ENCODE results near the gene E2F3. TPM values are rescaled to one million over a fixed set of nuclear protein-coding genes. Genes with fewer than 3 reads are reported as not detected.

The E2F3 gene
- total RNA-seq, 1 experiment from 2014 or later: 27.1 TPM

GRCh38 chr6:20447157-20447556 lies 45.5 kb downstream of the E2F3 start:
- no TSS peak for BruUV-seq (replicated peaks)
- Histone ChIP-seq H3K9ac (ENCODE audit: low read length) (no peak overlapping the region), H3K79me2 (ENCODE audit: insufficient read depth, low read length) (peaks cover 98% of the 10 kb centered on the region), H3K9me2 (ENCODE audit: insufficient read depth) (no peaks in the 10 kb centered on the region), H4K20me1 (ENCODE audit: insufficient read depth) (peaks cover 30% of the 10 kb centered on the region; the same call in 1 of the 2 replicates), H2AFZ (ENCODE audit: low read depth, low read length, poor library complexity, severe bottlenecking) (no peak overlapping the region), H3K4me3 (replicated peaks in 1 of 2; ENCODE audit: low read depth in 1 of 2, low read length in 2 of 2) (no peak overlapping the region), H3K9me3 (ENCODE audit: control insufficient read depth in 1 of 2, insufficient read depth in 1 of 2, low read depth in 1 of 2, low read length in 2 of 2) (no peaks in the 10 kb centered on the region), H3K4me2 (ENCODE audit: low read length) (no peak overlapping the region), H3K27me3 (ENCODE audit: insufficient read depth, low read length) (no peaks in the 10 kb centered on the region), H3K4me1 (ENCODE audit: control insufficient read depth in 1 of 2, insufficient read depth in 2 of 2, low read length in 2 of 2) (no peaks in the 10 kb centered on the region), H3K27ac (ENCODE audit: low read depth, low read length) (no peak overlapping the region), H3K36me3 (ENCODE audit: control insufficient read depth in 1 of 2, insufficient read depth in 2 of 2, low read length in 2 of 2) (no peaks in the 10 kb centered on the region; a peak in 1 of 4 replicates)
- TF ChIP-seq SRF (IDR thresholded peaks at IDR 0.05; ENCODE audit: low read depth): no peak
- CTCF ChIA-PET: no interaction called here
- ATAC-seq (no peak; the same call in 1 of the 2 replicates), DNase-seq (ENCODE audit: low read depth, low spot score) (no peak)
- POLR2A ChIA-PET: no interaction called here
- intact Hi-C loops (cut with micrococcal nuclease): no loop called here
- RAD21 ChIA-PET (ENCODE audit: low non-redundant PET in 1 of 2, low total read pairs in 2 of 2, uncharacterized antibody in 2 of 2, unreplicated experiment in 2 of 2): no interaction called here

- RAD21 ChIA-PET (ENCODE audit: low non-redundant PET in 1 of 2, low total read pairs in 2 of 2, uncharacterized antibody in 2 of 2, unreplicated experiment in 2 of 2): no interaction called here
- BruUV-seq (replicated peaks): no TSS peak
Measured at GRCh38 chr6:20447581-20448132, 46.0 kb downstream of the E2F3 start.

More at GRCh38 chr6:20447581-20448132, 46.0 kb downstream of the E2F3 start:
- Histone ChIP-seq H3K27ac (ENCODE audit: low read depth, low read length) (no peak overlapping the region), H2AFZ (ENCODE audit: low read depth, low read length, poor library complexity, severe bottlenecking) (no peak overlapping the region), H3K4me3 (replicated peaks in 1 of 2; ENCODE audit: low read depth in 1 of 2, low read length in 2 of 2) (no peak overlapping the region), H3K79me2 (ENCODE audit: insufficient read depth, low read length) (peaks cover 98% of the 10 kb centered on the region), H3K9me2 (ENCODE audit: insufficient read depth) (no peaks in the 10 kb centered on the region), H3K36me3 (ENCODE audit: control insufficient read depth in 1 of 2, insufficient read depth in 2 of 2, low read length in 2 of 2) (no peaks in the 10 kb centered on the region; a peak in 1 of 4 replicates), H4K20me1 (ENCODE audit: insufficient read depth) (peaks cover 31% of the 10 kb centered on the region; the same call in 1 of the 2 replicates), H3K27me3 (ENCODE audit: insufficient read depth, low read length) (no peaks in the 10 kb centered on the region), H3K9me3 (ENCODE audit: control insufficient read depth in 1 of 2, insufficient read depth in 1 of 2, low read depth in 1 of 2, low read length in 2 of 2) (no peaks in the 10 kb centered on the region), H3K9ac (ENCODE audit: low read length) (no peak overlapping the region), H3K4me1 (ENCODE audit: control insufficient read depth in 1 of 2, insufficient read depth in 2 of 2, low read length in 2 of 2) (no peaks in the 10 kb centered on the region), H3K4me2 (ENCODE audit: low read length) (no peak overlapping the region)
- ATAC-seq (no peak), DNase-seq (ENCODE audit: low read depth, low spot score) (no peak)
- ChIA-PET POLR2A (no interaction called here), CTCF (no interaction called here)
- intact Hi-C loops (cut with micrococcal nuclease): no loop called here
- TF ChIP-seq POLR2AphosphoS5 (IDR thresholded peaks at IDR 0.05; ENCODE audit: low read depth, low read length) (no peak), ZNF274 (IDR thresholded peaks at IDR 0.05; ENCODE audit: low read depth, low read length) (no peak), MAX (IDR thresholded peaks at IDR 0.05) (no peak), SRF (IDR thresholded peaks at IDR 0.05; ENCODE audit: low read depth) (no peak), SIN3A (IDR thresholded peaks at IDR 0.05; ENCODE audit: low read depth) (no peak), FOSL1 (IDR thresholded peaks at IDR 0.05; ENCODE audit: low read depth) (no peak), JUND (IDR thresholded peaks at IDR 0.05) (no peak), ELF1 (IDR thresholded peaks at IDR 0.05; ENCODE audit: borderline replicate concordance, low read depth) (no peak), TCF7L2 (IDR thresholded peaks at IDR 0.05; ENCODE audit: borderline replicate concordance, extremely low read depth, insufficient read depth, insufficient read length) (no peak), EZH2 (IDR thresholded peaks at IDR 0.05) (no peak), POLR2A (IDR thresholded peaks at IDR 0.05; ENCODE audit: borderline replicate concordance, extremely low read depth, insufficient read depth, insufficient read length) (no peak), CBX3 (IDR thresholded peaks at IDR 0.05; ENCODE audit: low read depth) (no peak), ZFX (IDR thresholded peaks at IDR 0.05) (no peak), SP1 (IDR thresholded peaks at IDR 0.05; ENCODE audit: low read depth) (no peak)
- TF ChIP-seq, protein P1, sequence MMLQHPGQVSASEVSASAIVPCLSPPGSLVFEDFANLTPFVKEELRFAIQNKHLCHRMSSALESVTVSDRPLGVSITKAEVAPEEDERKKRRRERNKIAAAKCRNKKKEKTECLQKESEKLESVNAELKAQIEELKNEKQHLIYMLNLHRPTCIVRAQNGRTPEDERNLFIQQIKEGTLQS (IDR thresholded peaks at IDR 0.05): no peak
- TF ChIP-seq, protein P2, sequence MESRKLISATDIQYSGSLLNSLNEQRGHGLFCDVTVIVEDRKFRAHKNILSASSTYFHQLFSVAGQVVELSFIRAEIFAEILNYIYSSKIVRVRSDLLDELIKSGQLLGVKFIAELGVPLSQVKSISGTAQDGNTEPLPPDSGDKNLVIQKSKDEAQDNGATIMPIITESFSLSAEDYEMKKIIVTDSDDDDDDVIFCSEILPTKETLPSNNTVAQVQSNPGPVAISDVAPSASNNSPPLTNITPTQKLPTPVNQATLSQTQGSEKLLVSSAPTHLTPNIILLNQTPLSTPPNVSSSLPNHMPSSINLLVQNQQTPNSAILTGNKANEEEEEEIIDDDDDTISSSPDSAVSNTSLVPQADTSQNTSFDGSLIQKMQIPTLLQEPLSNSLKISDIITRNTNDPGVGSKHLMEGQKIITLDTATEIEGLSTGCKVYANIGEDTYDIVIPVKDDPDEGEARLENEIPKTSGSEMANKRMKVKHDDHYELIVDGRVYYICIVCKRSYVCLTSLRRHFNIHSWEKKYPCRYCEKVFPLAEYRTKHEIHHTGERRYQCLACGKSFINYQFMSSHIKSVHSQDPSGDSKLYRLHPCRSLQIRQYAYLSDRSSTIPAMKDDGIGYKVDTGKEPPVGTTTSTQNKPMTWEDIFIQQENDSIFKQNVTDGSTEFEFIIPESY (IDR thresholded peaks at IDR 0.05; ENCODE audit: extremely low read depth, insufficient replicate concordance, low read length): no peak
- TF ChIP-seq, protein P3, sequence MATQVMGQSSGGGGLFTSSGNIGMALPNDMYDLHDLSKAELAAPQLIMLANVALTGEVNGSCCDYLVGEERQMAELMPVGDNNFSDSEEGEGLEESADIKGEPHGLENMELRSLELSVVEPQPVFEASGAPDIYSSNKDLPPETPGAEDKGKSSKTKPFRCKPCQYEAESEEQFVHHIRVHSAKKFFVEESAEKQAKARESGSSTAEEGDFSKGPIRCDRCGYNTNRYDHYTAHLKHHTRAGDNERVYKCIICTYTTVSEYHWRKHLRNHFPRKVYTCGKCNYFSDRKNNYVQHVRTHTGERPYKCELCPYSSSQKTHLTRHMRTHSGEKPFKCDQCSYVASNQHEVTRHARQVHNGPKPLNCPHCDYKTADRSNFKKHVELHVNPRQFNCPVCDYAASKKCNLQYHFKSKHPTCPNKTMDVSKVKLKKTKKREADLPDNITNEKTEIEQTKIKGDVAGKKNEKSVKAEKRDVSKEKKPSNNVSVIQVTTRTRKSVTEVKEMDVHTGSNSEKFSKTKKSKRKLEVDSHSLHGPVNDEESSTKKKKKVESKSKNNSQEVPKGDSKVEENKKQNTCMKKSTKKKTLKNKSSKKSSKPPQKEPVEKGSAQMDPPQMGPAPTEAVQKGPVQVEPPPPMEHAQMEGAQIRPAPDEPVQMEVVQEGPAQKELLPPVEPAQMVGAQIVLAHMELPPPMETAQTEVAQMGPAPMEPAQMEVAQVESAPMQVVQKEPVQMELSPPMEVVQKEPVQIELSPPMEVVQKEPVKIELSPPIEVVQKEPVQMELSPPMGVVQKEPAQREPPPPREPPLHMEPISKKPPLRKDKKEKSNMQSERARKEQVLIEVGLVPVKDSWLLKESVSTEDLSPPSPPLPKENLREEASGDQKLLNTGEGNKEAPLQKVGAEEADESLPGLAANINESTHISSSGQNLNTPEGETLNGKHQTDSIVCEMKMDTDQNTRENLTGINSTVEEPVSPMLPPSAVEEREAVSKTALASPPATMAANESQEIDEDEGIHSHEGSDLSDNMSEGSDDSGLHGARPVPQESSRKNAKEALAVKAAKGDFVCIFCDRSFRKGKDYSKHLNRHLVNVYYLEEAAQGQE (IDR thresholded peaks at IDR 0.05; ENCODE audit: low read depth): no peak
